ENCODE data around the gene EXD3.

EXD3 gene

DNA sequence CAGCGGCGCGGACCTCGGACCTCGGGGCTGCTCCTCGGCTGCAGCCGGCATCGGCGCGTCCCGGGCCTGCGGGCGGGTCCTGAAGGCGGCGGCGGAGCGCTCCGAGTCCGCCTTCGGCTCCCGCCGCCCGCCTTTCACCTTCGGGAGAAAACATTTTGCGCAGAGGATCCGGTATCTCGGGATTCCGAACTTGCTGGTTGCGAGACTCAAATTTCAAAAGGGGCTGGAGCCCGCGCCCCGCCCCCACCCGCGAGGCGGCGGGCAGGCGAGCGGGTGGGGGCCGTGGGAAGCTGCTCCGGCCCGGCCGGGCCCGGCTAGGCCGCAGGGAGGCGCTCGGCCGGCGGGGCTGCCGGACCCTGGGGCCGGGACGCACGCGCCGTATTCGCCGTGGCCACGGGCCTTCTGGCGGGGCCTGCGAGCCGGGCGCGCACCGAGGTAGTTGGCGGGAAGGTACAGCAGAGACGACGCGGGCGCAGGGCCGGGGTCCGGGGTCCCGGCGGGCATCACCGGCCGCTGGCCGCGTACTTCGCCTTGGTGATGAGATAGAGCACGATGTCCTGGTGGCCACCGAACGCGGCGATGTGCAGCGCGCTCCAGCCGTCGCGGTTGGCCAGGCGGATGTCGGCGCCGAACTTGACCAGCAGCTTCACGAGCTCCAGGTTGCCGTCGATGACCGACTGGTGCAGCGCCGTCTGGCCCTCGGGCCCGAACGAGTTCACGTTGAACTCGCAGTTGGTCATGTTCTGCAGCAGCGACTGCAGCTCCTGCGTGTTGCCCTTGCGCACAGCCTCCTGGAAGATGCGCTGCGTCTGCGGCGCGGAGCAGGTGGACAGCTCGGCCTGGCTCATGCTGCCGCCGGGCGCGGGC is 121.6 kb downstream of the EXD3 start:
- no peak for DNase-seq

DNA sequence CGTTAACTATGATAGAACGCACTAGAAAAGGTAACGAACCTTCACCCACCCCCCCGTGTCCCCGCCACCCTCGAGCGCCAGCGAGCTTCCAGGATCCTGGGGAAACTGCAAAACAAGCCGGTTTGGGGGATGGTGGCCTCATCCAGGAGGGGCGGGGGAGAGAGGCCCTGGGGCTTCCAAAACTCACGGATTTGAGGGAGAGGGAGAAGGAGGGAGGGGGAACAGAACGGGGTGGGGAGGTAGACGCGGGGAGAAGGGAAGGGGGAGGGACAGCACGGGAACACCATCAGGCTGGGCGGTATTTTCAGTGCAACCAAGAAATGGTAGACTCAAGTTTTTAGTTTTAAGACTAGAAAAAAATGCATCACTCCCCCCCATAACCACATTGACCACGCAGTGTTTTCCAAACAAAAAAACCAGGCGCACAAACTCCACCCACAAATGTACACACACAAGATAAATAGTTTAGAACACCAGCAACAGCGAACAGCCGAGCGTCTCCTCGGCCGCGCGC is 122.3 kb downstream of the EXD3 start:
- DNase-seq = no peak

DNA sequence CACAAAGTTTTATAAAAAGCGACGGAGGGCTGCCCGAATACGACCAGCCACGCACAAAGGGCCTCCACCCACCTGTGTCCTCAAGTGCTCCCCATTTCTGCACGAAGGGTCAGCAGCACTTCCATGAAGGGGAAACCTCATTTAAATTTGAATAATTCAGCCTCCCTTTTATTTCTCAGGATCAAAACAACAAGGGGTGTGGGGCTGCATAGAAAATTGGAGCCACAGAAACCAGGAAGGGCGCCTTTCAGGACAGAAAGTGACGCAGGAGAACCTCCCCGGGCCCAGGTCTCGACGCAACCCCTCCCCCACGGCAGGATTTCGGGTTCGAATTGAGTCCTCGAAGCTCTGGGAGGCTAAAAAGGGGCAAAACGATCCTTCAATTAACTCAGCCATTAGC is 123.0 kb downstream of the EXD3 start:
- DNase-seq = no peak

DNA sequence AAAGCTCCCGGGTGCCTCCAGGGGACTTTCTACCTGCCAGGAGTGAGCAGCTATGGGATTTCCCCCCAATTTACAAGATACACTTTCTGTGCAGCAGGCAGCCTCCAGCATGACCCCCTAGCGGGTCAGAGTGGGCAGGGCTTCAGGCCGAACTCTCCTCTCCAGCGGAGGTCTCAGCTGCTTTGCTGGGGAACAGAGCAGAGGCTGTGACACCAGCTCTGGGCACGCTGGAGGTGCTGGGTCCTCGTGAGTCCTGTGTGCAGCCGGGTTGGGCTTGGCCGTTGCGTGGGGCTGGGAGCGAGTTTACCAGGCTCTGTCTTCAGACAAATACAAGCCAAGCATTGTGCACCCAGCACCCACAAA is 123.8 kb downstream of the EXD3 start:
- DNase-seq = no peak

DNA sequence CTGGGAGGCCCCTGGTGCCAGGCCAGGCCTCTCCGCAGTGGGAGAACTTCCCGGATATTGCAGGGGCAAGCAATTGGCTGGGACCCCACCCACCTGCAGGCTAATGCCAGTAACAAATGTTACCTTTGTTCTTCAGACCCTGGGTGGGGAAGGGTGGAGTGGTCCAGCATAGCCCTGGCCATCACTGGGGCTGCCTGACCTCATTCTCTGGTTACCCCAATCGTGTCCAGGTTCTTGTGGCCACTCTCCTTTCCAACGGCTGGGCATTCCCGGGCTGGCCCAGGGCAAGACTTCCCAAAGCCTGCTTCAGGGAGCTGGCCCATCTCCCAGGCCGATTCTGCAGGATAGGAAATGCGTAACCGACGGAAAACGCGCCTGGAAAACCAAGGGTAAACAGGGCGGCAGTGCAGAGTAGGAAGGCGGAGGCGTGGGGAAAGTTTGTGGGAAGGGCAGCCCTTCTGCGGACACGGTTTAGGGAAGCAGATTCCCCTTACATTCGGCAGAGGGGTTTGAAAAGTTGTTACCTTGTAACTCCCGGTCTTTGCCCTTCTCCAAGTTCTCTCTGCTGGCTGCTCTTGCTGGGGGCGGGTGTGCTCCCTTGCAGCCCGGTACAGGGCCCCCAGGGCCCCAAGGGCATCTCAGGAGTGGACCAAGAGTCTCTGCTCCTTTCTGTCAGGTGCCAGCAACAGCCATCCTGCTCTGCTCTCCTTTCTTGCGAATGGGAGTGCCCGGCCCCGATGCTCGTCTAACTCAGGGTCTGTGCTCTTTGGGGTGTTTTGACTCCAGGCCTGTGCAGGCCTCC is 124.4 kb downstream of the EXD3 start:
- DNase-seq = no peak

DNA sequence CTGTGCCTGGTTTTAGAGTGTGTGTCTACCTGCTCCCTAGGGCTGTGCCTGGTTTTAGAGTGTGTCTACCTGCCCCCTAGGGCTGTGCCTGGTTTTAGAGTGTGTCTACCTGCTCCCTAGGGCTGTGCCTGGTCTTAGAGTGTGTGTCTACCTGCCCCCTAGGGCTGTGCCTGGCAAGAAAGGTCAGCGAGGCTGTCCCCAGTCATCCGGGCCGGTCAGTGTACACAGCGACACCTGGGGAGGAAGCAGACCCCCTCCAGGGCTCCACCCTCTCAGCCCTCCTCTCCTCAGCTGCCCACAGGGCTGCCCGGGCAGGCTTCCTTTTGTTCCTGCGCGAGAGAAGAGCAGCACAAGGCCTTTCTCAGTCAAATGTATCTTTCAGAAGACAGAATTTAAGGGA is 125.0 kb downstream of the EXD3 start:
- no peak for DNase-seq

DNA sequence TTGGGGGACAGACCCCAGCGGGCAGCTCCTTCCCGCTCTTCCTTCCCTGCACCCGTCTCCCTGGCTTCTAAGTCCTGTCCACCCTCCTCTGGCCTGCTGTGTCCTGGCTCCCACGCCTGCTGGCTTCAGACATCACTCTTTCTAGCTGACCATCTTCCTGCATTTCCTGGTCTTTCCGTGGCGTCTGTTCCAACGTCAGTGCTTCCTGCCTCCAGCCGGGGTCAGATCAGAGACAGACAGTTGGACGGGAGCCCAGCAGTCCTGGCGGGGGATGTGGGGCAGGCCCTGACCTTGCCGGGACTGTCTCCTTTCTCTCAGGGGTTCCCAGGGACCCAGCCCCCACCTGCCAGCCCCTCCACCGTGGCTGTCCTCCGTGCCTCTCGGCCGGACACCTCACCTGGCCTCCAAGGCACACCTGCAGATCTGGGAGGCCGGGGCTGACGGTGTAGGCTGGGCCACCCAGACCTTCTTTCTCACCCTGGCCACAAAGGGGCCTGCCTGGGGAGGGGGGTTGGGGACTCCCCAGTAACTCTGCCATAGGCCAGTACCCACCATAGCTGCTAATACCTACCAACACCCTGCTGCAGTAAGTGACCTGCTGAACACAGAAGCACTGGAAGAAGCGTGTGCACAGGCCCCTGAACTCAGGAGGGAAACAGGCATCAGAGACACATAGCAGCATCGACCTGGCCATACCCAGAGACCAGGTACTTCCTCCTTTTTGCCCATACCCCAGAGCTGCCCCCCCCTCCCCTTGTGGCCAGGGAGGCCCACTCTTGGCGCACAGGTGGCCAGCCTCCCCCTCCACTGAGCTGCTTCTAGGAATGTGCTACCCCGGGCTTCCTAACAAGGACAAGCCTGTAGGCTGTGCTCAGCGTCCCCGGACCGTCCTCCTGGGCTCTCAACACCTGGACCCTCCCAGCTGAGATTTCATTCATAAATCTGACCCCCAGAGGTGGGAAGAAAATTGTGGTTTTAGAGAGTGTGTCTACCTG is 126.0 kb downstream of the EXD3 start:
- DNase-seq = no peak

DNA sequence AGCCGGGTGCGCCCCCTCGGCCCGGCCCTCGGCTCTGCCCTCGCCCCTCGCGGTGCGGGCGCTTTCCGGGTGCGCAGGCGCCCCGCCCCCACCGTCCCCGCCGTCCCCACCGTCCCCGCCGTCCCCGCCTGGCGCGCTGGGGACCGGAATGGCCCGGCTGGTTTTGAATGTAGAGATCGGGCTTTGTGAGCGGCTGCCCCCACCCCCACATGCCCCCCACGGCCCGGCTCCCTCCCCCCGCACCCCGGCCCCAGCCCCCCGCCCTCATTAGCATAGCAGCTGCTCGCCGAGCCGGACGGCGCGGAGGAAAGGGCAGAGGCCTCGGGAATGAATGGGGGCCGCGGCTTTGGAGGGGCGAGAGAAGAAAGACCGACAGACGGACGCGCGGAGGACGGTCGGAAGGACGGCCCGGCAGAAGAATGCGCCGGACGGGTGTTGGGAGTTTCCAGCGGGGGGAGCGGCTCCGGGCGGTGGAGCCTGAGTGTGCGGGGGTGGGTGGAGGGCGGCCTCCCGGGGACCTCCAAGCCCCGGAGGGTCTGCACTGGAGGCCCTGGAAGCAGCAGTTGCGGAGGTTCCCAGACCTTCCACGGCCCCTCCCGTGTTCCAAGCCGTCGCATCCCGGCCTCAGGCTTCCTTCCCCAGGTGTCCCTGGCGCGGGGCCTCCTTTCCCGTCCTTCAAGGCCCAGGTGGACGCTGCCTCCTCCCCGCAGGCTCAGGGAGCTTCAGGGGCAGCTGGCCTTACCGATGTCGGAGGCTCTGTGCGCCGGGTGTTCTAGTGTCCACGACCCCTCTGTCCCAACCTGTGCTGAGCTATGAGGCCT is 126.9 kb downstream of the EXD3 start:
- DNase-seq = no peak

DNA sequence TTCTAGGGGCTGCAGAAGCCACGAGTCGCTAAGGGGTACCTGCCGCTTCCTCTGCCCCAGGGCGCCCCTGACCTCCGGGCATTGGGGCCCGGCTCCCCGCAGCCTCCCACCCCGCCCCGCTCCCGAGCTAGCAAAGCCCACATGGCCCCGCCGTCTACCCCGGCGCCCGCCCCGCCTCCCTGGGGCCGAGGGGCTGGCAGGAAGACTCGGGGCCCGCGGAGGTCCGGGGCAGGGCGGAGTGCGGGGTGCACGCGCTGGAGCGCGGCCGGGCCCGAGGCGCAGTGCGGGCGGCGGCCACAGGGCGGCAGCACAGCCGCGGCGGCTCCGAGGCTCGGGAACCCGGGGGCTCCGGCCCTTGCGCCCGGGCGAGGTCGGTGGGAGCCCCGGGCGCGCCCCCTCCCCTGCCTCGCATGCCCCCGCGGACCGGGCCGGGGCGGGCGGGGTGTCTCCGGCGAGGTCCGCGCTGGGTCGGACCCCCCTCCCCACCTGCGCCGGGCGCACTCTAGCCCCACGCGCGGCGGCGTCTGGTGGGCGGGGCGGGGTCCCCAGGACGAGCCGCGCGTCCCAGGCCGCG is 127.6 kb downstream of the EXD3 start:
- peak in 1 of 2 experiments; percentile 63 for DNase-seq

DNA sequence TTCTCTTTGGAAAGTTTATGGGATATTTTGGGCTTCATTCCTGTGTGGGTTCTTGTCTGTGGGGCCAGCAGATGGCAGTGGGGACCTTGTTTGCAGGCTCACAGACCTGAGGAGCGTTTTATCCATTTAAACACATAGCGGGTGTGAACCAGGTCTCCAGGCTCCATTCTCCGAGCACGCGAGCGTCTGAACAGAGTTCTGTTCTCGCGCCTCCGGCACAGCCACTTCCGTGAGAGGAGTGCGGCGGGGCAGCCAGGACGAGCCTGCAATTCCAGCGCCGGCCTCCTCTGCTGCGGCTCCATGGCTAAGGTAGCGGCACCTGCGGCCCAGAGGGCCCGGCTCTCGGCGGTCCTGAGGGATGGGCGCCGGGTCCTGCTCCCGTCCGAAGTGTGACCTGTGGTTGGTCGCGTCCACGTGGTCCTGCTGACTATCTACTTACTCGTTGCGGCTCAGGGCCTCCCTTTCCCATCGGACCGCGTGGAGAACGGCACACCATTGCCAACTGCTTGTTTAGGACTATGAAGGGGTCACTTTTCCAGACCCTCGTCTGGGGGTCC is 128.2 kb downstream of the EXD3 start:
- no peak for DNase-seq

DNA sequence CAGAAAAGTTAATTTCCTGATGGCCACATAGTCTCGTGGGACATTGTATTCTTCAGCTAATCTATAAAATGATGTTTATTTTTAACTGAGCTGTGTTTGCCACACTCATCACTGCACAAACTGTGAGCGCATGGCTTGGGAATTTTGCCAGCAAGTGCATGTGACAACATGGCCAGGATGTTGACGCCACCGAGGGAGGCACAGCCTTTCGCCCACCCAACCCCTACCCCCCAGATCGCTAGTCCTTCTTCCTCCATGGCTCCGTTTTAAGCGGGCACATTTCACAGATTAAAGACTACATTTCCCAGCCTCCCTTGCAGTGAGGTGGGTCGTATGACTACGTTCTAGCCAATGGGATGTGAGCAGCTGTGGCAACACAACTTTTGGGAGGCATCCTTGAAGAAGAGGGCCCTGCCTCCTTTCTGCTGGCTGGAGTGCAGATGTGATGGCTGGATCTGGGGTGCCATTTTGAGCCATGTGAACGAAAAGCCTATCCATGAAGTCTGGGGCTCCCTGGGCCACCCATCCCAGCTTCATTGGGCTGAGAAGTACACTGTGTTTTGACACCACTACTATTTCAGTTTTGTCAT is 128.8 kb downstream of the EXD3 start:
- no peak for DNase-seq

DNA sequence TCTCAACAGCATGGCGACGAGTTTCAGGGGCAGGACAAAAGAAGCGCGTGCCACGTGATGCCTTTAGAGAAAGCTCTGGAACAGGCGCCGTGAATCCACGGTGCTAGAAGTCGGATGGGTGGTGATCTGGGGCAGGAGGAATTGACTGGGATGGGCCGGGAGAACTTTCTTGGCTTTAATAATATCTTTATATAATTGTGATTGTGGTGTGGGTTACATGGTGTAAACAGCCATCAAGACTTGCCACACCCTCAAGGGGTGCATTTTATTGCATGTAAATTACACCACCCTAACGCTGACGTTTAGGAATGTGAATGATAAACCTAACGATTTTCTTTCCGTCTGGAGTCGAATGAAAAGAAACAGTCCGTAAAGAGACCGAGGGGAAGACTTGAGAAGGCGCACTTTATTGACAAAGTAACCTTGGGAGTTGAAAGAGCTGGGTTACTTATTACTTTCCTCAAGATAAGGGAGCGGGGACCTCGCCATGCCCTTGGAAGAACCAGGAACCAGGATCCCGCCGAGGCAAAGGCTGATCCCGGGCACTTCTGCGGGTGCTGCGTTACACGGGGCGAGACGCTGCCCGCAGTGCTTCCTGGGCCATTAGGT is 129.4 kb downstream of the EXD3 start:
- DNase-seq = no peak

DNA sequence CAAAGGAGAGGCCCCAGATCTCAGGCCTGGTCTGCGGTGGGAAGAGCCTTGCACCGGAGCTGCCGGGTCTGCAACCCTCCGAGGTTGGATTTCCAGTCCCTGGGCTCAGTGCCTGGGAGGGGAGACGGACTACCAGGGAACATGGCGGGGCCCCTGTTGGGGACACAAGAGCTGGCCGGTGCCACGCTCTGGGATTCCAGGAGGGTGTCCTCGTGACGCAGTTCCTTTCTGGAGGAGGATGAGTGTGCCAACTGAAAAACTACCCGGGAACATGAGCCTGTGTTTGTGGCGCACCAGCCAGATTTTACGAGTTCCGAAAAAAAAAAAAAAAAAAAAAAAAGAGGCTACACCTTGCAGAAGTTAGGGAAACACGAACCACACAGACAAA is 129.9 kb downstream of the EXD3 start:
- DNase-seq = no peak

DNA sequence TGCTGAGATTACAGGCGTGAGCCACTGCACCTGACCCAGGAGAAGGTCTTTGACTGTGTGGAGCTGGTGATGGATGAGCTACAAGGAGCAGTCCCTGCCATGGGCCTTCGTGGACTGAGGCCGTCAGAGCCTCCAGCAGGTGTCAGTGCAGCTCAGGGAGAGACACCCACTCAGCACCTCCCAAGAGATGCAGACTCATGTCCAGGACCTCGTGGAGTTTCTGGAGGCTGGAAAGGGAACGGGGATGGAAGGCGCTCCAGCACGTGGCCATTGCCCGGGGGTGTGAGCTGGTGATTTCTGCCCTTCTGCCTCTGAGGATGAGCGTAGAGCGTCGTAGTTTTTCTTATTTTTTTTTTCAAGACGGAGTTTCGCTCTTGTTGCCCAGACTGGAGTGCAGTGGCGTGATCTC is 136.0 kb downstream of the EXD3 start:
- no peak for DNase-seq

DNA sequence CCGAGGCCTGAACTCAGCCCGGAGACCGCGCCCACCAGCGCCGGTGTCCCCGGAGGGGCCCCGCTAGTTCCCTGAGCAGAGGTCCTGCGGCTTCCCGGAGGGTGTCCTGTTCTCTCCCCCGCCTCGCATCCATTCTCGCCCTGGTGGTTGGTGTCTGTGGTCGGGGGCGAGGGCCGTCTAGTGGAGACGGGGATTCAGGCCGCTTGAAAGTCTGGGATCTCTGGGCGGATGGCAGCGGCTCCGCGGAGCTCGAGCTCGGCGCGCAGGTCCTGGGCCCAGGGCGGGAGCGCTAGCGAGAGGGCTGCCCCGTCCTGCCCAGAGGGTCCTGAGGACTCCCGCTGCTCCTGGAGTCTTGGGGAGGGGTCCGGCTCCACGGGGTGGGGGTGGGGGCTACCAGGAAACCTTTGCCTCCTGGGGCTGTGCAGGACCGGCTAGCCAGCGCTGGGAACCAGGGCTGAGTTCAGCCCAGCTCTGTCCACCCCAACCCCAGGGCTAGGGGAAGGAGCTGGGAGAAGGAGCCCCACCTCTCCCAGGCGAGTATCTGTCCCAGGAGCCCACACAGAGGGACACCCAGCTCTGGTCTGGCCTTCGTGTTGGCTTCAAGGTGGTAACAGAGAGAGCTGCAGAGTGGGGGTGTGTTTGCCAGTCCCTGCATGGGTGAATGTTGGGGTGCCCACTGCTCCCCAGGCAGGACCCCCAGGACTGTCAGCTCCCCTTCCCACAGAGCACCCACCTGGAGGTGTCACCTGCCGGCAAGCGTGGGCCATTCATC is 141.4 kb downstream of the EXD3 start:
- no peak for DNase-seq

DNA sequence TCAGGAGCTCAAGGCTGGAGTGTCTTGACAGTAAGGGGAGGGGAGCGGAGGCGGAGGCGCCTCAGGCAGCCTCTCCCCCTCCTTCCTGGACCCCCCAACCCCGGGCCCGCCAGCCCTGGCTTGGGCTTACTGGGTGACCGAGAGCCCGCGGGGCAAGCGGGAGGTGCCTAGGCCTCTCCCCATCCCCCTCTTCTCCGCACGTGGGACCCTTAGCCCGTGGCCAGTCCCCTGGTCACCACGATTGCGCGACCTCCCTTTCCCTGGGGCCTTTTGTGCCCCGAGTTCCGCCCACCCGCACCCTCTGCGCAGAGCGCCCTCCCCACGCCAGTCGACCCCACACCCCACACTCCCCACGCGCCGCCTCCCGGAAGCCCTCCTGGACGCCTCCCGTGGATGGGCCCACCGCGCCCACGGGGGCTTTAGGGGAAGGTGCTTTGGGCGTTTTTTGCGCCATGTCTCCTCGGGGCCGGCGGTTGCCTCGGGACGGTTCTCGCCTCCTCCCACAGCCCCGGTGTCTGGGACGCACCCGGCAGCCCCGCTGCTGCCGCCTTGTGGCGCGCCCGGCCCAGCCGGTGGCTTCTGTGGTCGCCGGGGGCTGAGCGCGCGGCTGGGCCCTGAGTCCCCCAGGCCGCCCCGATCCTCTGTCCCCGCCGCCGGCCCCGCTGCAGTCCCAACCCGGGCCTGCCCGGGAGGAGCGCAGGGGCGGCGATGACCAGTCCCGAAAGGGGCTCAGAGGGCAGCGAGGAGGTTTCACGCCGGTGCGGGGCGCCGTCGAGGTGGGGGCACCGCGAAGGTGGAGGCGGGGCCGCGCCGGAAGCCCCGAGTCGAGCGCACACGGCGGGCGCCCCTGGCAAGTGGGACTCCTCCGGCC is 142.3 kb downstream of the EXD3 start:
- no peak for DNase-seq

DNA sequence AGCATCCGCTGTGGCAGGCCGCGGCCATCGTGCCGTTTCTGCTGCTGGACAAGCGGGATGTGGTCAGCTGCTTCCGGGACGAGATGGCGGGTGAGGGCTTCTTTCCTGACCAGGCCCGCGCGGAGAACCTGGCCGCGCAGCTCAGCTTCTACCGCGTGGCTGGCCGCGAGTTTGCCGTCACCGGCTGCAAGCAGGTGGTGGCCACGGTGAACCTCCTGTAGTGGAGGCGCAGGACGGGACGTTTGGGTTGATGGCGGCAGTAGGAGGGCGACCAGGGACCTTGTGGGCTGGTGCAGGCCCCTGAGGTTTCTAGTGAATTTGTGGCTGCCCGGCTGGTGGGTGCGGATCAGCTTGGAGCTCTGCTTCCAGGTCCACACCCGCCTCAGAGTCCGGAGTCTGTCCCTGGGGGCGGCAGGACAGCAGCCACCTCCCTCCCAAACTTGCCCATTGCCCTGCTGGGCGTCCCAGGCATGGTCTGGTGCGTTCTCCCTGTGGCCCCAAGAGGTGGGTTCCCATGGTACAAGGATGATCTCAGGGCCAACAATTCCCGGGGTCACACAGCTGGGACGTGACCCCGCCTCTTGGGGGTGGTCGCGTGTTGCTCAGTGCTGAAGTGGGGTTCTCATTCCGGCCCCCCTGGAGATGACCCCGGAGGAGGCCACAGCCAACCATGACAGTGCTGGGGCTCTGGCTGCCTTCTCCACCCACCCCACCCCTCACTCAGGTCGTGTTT is 143.1 kb downstream of the EXD3 start:
- DNase-seq = no peak

All from stimulated activated CD4-positive, alpha-beta T cell treated with anti-CD3 and anti-CD28 coated beads, Interleukin-4, amount 100 ng/mL, for 4 hours (primary cell).